ENCODE data around the gene CYP2F1.
A peak's percentile ranks its signal among the peaks of the same experiment; 100 is the strongest.
"Not testable (repeated sequence)": the region's sequence is repeated elsewhere in the genome, so short reads cannot be mapped to it uniquely, and the experiment has no call there.

The CYP2F1 gene

GRCh38 chr19:41111750-41112295 is 2.4 kb upstream of the CYP2F1 start:
- no peak overlapping the region for H3K27ac ChIP-seq
- no peak for TF ChIP-seq CTCF (IDR thresholded peaks at IDR 0.05)
- peak; percentile 24 for DNase-seq (ENCODE audit: low spot score)
- no peak overlapping the region for H3K4me3 ChIP-seq

GRCh38 chr19:41112728-41113290 is 1.4 kb upstream of the CYP2F1 start:
- TF ChIP-seq CTCF (IDR thresholded peaks at IDR 0.05) = no peak
- no peak overlapping the region for H3K27ac ChIP-seq
- DNase-seq (ENCODE audit: low spot score) = peak; percentile 35
- no peak overlapping the region for H3K4me3 ChIP-seq

DNA sequence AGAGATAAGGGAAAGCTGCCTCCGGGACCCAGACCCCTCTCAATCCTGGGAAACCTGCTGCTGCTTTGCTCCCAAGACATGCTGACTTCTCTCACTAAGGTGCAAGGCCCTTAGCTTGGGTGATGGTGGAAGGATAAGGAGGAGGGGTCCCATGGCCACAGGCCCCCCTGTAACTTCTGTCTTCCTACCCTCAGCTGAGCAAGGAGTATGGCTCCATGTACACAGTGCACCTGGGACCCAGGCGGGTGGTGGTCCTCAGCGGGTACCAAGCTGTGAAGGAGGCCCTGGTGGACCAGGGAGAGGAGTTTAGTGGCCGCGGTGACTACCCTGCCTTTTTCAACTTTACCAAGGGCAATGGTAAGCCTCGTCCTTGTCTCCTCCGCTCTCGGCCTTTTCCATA is 2.0 kb downstream of the CYP2F1 start:
- H3K4me3 ChIP-seq = no peak overlapping the region
- TF ChIP-seq CTCF (IDR thresholded peaks at IDR 0.05) = no peak
- no peak overlapping the region for H3K27ac ChIP-seq
- peak; percentile 40 for DNase-seq (ENCODE audit: low spot score)

DNA sequence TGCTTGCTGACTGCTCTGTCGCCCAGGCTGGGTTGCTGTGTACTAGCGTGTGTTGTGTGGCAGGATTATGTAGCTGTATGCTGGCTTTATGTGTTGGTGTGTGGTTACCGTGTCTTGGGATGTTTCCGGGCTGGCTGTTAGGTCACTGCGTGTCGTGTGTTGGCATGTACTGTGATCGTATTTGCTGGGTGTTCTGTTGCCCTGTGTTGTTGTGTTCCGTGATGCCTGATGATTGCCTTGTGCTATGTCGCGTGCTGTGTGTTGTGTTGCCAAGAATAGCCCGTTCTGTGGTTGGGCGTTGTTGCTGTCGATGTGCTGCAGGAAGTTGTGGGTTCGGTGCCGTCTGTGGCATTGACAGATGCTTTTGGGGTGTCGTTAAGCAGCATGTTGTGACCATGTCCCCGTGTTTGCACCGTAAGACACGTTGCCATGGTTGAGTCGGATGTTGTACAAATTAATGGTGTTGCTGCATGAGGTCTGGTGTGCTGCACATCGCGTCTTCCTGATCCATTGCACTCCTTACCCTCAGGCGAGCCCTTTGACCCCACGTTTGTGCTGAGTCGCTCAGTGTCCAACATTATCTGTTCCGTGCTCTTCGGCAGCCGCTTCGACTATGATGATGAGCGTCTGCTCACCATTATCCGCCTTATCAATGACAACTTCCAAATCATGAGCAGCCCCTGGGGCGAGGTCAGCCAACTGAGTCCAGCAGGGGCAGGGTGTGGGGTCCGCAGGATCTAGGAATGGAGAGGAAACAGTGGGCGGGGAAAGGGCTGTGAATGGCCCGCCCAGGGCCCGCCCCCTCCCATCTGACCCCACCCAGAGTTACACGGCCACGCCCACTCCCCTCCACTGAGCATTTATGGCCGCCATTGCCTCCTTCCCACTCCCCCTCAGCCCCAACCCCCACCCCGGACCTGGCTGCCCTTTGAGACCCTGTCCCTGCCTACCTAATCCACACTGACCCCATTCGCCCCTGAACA is 7.0 kb downstream of the CYP2F1 start:
- not testable (repeated sequence) for H3K4me3 ChIP-seq; DNase-seq (ENCODE audit: low spot score); H3K27ac ChIP-seq

DNA sequence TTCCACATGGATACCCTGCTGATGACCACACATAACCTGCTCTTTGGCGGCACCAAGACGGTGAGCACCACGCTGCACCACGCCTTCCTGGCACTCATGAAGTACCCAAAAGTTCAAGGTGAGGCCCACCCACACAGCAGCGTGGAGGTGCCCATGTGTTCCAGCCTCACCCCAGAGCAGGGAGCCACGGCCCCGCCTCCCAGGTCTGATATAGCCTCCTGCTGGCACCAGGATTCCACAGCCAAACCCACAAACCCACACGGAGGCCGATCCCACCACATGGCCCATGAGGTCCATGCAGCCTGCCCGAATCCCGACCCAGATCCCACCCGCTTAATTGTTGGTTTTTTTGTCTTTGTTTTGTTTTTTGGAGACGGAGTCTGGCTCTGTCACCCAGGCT is 8.6 kb downstream of the CYP2F1 start:
- not testable (repeated sequence) for H3K27ac ChIP-seq; DNase-seq (ENCODE audit: low spot score)

GRCh38 chr19:41123716-41124294 is 9.6 kb downstream of the CYP2F1 start:
- no peak for DNase-seq (ENCODE audit: low spot score)
- Histone ChIP-seq H3K4me3 (no peak overlapping the region), H3K27ac (no peak overlapping the region)
- TF ChIP-seq CTCF (IDR thresholded peaks at IDR 0.05) = no peak

More for the DNA sequence above, 8.6 kb downstream of the CYP2F1 start:
- H3K4me3 ChIP-seq = not testable (repeated sequence)

GRCh38 chr19:41126765-41127203 is 12.6 kb downstream of the CYP2F1 start:
- TF ChIP-seq CTCF (IDR thresholded peaks at IDR 0.05) = peak; percentile 26
- DNase-seq (ENCODE audit: low spot score); H3K4me3 ChIP-seq; H3K27ac ChIP-seq: not testable (repeated sequence)

GRCh38 chr19:41127362-41127761 is 13.1 kb downstream of the CYP2F1 start:
- not testable (repeated sequence) for DNase-seq (ENCODE audit: low spot score); H3K4me3 ChIP-seq; H3K27ac ChIP-seq

GRCh38 chr19:41127801-41128300 is 13.6 kb downstream of the CYP2F1 start:
- H3K4me3 ChIP-seq = peak overlapping the region; percentile 54
- H3K27ac ChIP-seq; DNase-seq (ENCODE audit: low spot score): not testable (repeated sequence)
